Ovary (tissue), 3 donors: ENCODE measurements around the gene ZNF362.

Source experiments
- CTCF ChIP-seq, 3 donors: fragments of 450-650 bp in 2 of 3; fragments of 200-600 bp in 1 of 3; IDR thresholded peaks; one replicate each; pipeline versions ENCODE4 v1.5.1 to v1.8.0; 2016 to 2022; ENCODE audit warnings: antibody characterized with exemption in 3 of 3, mild to moderate bottlenecking in 1 of 3
- EP300 ChIP-seq: sonication (generic); formaldehyde crosslinking; IDR thresholded peaks from one replicate; pipeline ENCODE4 v1.6.1; 2017; ENCODE audit warnings: antibody characterized with exemption
- donor health status: DM: no; HTN: no; CAD: no.

- TF ChIP-seq CTCF (IDR thresholded peaks at IDR 0.05) (no peak), EP300 (no peak)
Observed at GRCh38 chr1:33338048-33338439, 81.8 kb downstream of the ZNF362 start.
